CMK (cell line): ENCODE measurements around the gene CYB5RL.
"Not testable (repeated sequence)": the region's sequence is repeated elsewhere in the genome, so short reads cannot be mapped to it uniquely, and the experiment has no call there.

Experiments
- DNase-seq: peaks from one replicate; pipeline ENCODE4 v3.0.0-alpha.2; 2010; ENCODE audit warnings: low read depth

The CYB5RL gene, protein sequence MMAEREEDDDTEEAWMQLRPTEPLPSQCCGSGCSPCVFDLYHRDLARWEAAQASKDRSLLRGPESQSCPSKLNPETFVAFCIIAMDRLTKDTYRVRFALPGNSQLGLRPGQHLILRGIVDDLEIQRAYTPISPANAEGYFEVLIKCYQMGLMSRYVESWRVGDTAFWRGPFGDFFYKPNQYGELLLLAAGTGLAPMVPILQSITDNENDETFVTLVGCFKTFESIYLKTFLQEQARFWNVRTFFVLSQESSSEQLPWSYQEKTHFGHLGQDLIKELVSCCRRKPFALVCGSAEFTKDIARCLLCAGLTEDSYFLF

DNA sequence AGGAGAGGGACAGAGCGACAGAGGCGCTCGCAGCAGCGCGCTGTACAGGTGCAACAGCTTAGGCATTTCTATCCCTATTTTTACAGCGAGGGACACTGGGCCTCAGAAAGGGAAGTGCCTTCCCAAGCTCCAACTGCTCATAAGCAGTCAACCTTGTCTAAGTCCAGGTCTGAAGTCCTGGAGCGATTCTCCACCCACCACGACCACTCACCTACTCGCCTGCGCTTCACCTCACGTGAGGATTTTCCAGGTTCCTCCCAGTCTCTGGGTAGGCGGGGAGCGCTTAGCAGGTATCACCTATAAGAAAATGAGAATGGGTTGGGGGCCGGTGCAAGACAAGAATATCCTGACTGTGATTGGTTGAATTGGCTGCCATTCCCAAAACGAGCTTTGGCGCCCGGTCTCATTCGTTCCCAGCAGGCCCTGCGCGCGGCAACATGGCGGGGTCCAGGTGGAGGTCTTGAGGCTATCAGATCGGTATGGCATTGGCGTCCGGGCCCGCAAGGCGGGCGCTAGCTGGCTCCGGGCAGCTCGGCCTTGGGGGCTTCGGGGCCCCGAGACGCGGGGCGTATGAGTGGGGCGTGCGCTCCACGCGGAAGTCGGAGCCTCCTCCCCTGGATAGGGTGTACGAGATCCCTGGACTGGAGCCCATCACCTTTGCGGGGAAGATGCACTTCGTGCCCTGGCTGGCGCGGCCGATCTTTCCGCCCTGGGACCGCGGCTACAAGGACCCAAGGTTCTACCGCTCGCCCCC, at the start of gene CYB5RL, which contains the start of gene MRPL37:
TSS of gene CYB5RL (minus strand) at position 266 of the 754 bp plus-strand sequence. CDS start 4,414 bp downstream, outside the sequence.
TSS of gene MRPL37 (plus strand) at position 403 of the 754 bp plus-strand sequence. CDS start at position 480, 77 bp downstream.
- DNase-seq: peak; percentile 99

DNA sequence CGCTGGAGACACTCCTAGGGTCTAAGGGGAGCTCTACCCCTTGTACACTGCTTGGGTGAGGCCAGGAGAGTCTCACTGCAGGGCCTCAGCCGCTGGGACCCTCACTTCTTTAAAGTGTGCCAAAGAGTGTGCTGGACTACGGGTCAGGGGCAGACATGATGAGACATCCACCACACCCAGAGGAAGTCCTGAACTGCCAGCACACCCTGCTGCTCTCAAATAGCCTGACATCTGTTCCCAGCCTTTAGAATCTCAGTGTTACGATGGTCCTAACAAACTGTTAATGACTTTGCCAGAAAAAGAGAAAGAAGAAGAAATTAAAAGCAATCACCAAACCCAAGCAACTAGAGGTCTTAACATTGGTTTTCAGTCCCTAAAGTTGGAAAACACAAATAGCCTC, 49.1 kb upstream of the CYB5RL start:
- no peak for DNase-seq

DNA sequence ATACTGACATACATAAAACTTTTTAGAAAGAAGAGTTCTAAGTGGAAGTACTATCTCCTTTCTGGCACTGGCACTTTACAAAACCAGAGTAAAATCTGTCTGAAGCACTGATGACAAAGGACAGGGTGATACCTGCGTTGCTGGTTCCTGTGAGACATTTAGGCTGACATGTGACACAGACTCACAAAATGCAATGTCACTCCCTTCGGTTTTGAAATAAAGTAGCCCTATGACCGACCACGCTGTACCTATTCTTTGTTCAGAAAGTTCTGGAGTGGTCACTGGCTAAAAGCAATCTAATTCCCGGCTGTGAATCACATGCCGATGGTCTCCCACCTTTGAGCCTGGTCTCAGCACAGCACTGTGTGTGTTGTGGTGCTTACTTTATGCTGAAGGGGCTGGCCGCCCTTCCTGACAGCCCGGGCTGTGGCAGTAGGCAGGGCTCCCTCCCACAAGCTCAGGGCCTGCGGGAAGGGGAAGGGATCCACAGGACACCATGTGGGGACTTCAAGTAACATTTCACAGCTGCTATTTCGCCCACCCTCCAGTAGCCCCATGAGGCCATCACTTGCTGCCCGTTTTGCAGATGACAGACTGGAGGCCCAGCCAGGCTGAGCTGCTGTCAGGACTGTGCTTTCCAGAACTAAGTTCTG, 48.2 kb upstream of the CYB5RL start:
- DNase-seq: no peak

DNA sequence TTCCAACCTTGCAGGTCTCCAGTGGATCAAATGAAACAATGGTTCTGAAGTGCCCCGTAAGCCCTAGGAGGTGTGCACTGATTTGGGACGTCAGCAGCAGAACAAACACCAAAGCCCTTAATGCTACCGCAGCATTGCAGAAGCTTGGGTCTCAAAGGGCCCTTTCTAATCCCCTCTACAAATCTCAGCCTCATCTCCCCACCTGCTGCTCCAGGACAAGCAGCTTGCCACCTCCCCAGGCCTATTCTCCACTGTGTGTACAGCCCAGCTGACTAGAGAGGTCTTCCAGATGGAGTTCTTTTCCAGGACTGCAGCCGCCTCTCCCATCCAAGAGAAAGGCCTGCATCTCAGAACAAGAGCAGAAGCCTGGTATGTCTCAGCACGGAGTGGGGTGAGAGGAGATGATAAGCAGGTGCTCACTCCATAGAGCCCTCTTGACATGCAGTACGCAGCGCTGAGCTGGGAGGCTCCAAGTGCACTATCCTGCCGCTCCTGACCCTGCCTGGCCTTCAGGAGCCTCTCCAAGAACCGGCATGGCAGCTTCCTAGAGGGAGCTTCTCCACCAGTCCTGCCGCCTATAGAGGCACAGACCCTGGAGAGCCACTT, 46.4 kb upstream of the CYB5RL start:
- DNase-seq: no peak

DNA sequence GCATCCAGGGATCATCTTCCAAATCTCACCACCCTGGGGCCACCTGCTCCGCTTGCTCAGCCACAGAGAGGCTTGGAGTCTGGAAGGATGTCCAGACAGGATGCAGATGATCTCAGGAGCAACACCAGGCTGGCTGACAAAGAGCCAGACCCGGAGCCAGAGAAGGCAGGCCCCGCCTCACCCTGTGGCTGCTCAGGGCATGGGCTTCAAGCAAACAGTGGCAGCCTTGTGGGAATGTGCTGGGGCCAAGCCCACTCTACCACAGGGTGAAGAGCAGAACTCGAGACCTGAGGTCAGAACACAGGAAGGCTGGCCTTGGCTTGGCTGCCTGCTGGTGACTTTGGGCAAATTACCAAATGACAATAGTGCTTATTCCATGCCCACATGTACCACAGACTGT, 45.7 kb upstream of the CYB5RL start:
- DNase-seq: no peak

DNA sequence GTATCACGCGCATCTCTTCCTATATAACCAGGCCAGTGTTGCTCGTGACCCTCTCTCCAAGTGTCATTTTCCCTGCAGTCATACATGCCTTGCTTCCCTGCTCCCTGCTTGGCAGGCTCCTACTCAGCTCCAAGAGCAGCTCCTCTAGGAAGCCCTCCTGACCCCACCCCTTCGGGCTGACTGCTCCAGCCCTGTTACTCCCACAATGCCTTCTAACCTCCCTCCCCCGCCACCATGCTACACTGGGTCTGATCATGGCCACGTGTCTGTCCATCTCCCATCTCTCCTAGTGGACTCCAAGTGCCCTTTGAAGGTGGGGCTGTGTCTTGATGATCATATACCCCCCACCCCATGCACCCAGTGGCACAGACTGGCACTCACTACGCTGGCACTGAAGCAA, 44.8 kb upstream of the CYB5RL start:
- no peak for DNase-seq

DNA sequence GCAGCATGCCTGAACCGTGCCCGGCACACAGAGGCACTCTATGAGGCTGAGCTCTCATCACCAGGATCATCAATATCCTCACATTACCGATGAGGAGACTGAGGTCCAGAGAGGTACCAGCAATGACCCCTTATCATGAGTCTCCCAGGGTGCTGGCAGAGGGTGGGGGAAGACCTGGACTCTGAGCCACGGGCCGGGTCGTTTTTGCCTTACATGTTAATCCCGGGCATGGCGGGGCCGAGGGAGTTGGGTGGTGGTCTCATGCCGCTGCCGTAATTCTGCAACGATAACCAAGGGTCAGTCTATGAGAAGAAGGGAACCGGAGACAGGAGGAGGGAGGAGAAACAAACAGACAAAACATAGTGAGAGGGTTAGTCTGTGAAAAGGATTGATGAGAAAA, 43.2 kb upstream of the CYB5RL start:
- DNase-seq: no peak

DNA sequence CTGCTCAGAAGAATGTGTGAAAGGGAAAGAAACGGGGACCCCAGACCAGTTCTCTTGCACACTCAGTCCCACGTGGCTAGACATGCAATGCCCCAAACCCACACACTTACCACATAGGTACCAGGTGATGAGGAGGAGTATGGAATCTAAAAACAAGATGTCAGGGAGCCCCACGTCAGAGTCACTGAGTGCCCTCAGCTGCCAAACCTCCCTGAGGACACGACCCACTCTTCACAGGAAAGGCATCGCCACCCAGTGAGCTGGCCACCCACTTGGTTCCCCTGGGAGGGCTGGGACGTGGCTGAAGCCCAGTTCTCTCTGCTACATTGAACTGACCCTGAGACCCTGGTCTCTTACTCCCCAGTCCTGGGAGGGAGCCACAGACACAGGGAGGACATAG, 41.5 kb upstream of the CYB5RL start:
- DNase-seq: no peak

DNA sequence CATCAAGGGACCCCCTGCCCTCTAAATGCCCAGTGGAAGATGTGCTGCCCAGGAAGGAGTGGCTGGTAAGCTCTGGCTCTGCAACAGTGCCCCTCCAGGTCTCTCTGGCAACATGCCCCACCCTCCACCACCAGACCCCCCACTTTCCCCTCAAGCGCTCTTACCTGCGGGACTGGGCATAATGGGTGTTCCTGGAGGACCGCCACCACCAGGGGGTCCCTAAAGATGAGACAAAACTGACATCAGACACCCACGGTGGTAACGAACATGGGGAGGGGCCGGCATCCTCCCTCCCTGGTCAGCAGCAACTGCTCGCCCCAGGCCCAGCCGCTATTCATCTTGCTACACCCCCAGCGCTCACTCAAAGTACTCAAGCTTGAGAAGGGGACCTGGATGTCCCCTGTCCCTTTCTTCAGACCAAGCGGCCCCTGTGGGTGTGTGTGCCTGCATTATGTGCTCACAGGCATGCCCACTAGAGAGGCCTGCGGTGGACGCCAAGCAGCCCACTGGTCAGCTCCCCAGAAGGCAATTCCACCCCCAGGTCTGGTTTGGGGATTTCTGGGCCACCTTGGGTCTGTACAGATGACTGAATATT, 41.0 kb upstream of the CYB5RL start:
- no peak for DNase-seq

DNA sequence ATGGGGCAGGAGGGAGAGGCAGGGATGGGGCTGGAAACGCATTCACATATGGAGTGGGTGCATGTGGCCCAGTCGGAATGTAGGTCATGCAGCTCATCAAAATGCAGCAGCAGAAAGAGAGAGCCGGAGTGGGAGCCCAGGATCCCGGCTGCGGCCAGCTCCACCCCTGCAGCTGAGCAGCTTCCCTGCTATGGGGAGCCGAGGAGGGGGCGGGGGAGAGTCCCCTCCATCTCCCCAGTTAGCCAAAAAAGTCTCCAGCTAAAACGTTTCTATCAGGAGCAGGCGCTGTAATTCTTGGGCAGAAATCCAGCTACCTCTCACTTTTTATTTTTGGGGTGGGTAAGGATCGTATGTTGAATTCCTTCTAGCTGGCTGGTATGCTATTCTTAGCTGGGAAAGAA, 39.8 kb upstream of the CYB5RL start:
- no peak for DNase-seq

DNA sequence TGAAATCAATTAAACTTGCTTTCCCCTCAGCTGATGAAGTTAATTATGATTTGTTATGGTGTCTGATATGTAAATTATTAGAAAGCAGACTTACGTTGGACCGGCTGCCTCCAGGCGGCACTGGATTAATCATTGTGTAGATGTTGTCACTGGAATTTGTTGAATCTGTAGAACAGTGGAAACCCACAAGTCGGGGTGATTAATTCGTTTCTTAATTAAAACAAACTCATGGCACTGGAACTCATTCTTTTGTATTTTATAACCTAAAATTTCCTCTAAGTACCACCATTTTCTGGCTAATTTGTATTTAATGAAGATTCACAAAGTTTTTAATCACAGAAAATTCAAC, 39.2 kb upstream of the CYB5RL start:
- no peak for DNase-seq

DNA sequence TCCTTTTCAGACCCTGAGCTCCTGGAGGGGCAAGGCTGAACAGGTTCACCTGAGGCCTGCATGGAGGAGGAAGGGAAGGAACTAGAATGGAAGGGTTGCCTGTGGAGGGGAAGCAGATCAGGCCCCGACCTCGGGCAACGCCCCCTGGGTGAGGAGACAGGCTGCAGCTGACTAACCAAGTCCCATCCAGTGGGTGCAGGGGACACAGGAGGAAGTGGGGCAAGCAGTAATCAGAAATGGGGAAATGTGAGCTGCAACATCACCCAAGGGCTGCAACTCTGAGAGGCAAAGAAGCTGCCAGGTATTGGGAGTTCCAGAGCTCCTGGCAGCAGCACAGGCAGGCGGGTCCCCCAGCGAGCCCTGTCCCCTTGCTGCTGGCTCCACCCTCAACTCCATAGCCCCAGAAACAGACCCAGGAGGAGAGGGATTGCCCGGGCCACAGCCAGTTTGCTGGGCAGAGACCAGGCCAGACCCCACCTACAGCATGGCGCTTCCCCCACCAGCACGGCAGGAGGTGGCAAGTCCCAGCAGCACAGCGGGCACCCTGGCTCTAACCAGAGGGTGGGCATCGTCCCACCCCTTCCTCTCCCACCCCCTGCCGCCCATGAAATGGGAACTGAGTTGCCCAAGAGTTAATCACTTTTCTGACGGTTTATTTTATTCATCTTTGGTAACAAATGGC, 38.7 kb upstream of the CYB5RL start:
- no peak for DNase-seq

DNA sequence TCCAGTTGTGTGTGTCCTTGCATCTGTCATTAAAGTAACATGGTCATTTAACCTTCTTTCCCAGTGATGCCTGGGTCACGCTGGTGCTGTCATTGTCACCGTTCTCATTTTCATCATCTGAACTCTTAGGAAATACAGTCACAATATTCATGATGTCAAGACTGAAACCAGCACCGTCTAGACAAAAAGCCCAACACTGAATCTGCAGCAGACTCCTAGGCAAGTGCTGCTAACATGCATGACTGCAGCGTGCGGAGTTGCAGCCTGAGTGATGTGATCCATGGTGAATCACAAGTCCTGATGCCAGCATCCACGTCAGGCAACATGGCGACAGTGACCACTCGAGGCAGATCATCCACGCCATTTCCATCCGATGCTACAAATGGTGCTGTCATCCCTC, 37.8 kb upstream of the CYB5RL start:
- no peak for DNase-seq

DNA sequence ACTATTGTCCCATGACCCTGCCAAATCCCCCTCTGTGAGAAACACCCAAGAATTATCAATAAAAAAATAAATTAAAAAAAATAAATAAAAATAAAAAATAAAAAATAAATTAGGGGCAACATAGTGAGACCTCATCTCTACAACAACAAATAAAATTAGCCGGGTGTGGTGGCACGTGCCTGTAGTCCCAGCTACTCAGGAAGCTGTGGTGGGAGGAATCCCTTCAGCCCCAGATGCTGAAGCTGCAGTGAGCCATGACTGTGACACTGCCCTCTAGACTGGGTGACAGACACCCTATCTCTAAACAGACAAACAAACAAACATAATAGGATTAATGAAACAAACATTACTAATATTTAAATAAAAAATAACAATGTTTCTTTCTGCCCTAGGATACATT, 34.5 kb upstream of the CYB5RL start:
- no peak for DNase-seq

DNA sequence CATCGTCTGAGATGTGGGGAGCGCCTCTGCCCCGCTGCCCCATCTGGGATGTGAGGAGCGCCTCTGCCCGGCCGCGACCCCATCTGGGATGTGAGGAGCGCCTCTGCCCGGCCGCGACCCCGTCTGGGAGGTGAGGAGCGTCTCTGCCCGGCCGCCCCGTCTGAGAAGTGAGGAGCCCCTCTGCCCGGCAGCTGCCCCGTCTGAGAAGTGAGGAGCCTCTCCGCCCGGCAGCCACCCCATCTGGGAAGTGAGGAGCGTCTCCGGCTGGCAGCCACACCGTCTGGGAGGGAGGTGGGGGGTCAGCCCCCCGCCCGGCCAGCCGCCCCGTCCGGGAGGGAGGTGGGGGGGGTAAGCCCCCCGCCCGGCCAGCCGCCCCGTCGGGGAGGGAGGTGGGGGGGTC, 33.4 kb upstream of the CYB5RL start:
- DNase-seq: not testable (repeated sequence)

DNA sequence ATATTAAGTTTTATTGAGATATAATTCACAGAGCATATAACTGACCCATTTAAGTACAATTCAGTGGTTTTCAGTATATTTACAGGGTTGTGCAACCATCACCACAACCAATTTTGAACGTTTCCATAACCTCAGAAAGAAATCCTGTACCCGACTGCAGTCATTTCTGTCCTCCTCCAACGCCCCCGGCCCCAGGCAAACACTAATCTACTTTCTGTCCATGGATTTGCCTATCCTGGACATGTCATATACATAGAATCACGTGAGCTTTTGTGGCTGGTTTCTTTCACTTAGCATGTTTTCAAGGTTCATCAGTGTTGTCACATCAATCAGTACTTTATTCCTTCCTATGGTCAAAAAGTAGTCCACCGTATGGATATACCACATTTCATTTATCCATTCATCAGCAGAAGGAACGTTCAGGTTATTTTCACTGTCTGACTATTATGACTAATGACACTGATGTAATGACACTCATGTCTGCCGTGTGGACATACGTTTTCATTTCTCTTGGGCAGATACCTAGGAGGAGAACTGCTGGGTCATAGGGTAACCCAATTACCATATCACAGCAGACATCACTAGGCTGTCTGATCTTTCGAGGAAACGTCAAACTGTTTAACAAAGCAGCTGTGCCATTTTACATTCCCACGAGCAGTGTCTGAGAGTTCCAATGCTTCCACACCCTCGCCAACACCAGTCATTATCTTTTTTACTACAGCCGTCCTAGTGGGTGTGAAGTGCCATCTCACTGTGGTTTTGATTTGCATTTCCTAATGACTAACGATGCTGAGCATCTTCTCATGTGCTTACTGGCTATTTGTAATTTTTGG, 30.9 kb upstream of the CYB5RL start:
- no peak for DNase-seq

DNA sequence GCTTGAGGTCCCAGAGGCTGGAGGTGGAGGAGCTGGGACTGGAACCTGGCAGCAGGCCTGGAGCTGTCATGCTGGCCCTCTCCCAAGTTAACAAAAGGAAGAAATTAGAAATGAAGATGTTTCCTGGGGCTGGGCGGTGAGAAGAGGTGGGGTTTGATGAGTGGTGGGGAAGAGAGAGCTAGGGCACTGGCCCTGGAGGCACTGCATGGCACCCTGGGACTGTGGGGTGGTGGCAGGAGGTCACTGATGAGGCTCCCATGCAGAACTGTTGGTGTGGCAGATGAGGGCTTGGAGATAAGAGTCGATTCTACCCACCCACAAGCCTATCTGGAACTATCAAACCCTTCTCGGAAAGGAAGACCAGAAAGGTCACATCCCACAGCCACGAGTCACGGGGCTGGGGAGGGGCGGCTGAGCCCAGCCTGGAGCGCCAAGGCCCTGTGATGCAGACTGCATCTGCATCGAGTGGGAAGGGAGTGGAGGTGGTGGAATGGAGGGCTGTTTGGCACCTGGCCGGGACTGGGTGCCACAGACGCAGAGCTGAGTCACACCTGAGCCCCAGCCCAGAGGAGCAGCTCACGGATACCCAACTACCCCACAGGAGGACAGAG, 29.6 kb upstream of the CYB5RL start:
- DNase-seq: peak; percentile 71

DNA sequence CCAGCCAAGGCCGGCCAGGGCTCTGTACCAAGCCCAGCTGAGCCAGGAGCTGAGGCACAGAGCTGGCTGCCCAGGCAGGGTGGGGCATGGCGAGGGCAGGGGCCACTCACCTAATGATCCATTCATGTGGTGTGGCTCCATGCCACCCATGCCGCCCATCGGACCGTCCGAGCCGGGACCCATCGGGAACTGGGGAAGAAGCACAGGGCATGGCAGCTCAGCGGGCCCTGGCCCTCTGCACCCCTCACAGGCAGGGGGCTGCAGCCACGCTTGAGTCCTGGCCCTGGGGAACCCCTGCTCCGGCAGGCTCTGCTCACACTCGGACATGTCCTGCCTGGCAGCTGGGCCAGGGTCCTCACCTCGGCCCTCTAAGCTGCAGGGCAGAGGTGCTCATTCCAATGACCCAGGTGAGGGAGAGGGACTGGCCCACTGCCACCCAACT, 28.8 kb upstream of the CYB5RL start:
- DNase-seq: no peak

DNA sequence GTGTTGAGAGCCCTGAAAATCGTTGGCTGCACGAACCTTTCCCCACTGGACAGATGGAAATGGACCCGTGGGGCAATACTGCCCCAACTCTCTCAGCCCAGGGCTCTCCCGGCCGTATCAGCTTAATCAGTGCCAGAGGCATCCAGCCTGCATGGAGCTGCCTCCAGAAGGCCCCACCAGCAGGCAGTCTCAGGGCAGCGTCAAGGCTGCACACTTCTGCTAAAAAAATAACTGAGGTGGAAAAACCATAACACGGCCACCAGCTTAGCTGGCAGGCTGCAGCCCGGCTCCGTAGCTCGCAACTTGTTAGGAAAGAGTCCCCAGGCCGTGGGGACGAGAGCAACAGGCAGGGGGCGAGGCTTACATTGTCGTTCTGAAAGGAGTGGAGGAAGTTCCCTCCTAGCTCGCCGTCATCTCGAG, 28.1 kb upstream of the CYB5RL start:
- DNase-seq: no peak

DNA sequence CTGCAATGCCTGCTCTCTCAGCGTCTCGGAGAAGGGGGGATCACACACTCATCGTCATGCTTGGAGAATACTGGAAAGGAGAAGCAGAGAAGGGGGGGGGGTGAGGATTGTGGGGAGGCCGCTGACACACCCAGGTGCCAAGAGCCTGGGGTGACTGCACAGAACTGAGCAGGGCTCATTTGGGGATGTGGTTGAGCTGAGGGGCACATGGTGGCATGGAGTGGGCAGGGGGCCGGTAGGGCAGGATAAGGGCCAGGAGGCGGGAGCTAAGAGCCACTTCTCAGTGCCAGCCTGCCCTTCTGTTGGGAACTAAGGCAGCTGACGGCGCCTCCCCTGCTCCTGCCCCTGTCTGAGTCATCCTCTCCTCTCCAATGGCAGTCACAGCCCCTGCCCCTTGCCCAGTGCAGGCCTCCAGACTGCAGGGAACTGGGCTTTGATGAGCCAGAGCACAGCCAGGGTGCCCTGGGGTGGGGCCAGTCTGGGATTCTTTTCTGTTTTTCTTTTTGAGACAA, 27.3 kb upstream of the CYB5RL start:
- no peak for DNase-seq
